Stomach (tissue), 4 donors: ENCODE measurements around the gene STXBP5.

Source experiments
- CTCF ChIP-seq, 7 experiments: fragments of 450-650 bp in 4 of 7; fragments of 200-600 bp in 3 of 7; sonication (generic) in 3 of 7; IDR thresholded peaks; one replicate each; pipeline ENCODE4 v1.5.1; 2016 to 2019; ENCODE audit warnings: antibody characterized with exemption in 7 of 7, control low read depth in 2 of 7, mild to moderate bottlenecking in 1 of 7
- EP300 ChIP-seq: sonication (generic); formaldehyde crosslinking; IDR thresholded peaks from one replicate; pipeline ENCODE4 v1.6.1; 2017; ENCODE audit warnings: antibody characterized with exemption
- POLR2A ChIP-seq, 4 donors: fragments of 450-650 bp; IDR thresholded peaks; one replicate each; pipeline ENCODE4 v1.6.1; 2016; ENCODE audit warnings: antibody characterized with exemption in 4 of 4, control low read depth in 2 of 4, mild to moderate bottlenecking in 1 of 4, moderate library complexity in 1 of 4
- POLR2AphosphoS5 ChIP-seq, 3 donors: sonication (generic); formaldehyde crosslinking; IDR thresholded peaks; one replicate each; pipeline ENCODE4 v1.6.1; 2016; ENCODE audit warnings: antibody characterized with exemption in 3 of 3

GRCh38 chr6:147366290-147366689, 162.1 kb downstream of the STXBP5 start:
- TF ChIP-seq CTCF (IDR thresholded peaks at IDR 0.05) (no peak), POLR2A (IDR thresholded peaks at IDR 0.05) (no peak), POLR2AphosphoS5 (IDR thresholded peaks at IDR 0.05) (no peak), EP300 (no peak)
